Stimulated activated CD4-positive, alpha-beta T cell treated with anti-CD3 and anti-CD28 coated beads, Interleukin-4, amount 100 ng/mL, for 24 hours (primary cell): ENCODE data around the gene MLPH.

Experiments
- DNase-seq: peaks from one replicate; pipeline ENCODE4 v3.0.0-alpha.2; 2020

The MLPH gene

DNA sequence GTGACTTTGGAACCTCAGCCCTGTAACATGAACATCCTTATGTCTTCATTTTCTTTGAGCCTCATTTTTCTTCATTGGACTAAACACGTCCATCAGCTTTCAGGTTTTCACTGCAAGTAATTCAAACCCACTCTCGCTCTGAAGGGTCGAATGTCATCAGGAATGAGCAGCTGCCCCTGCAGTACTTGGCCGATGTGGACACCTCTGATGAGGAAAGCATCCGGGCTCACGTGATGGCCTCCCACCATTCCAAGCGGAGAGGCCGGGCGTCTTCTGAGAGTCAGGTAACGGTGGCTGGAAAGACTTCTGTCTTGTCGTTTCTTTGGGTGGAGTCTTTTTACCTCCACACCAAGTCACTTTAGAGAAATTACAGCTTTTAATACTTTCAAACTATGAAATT is 40.2 kb downstream of the MLPH start:
- DNase-seq, result no peak

DNA sequence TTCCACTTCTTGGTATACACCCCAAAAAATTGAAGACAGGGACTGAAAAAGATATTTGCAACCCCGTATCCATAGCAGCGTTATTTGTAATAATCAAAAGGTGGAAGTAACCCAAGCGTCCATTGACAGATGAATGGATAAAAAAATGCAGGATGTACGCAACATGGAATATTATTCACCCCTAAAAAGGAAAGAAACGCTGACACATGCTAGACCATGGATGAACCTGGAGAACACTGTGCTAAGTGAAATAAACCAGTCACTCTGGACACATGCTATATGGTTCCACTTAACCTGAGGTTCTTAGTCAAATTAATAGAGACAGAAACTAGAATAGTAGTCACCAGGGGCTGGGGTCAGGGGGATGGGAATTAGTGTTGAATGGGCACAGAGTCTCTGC is 40.7 kb downstream of the MLPH start:
- DNase-seq, result no peak

DNA sequence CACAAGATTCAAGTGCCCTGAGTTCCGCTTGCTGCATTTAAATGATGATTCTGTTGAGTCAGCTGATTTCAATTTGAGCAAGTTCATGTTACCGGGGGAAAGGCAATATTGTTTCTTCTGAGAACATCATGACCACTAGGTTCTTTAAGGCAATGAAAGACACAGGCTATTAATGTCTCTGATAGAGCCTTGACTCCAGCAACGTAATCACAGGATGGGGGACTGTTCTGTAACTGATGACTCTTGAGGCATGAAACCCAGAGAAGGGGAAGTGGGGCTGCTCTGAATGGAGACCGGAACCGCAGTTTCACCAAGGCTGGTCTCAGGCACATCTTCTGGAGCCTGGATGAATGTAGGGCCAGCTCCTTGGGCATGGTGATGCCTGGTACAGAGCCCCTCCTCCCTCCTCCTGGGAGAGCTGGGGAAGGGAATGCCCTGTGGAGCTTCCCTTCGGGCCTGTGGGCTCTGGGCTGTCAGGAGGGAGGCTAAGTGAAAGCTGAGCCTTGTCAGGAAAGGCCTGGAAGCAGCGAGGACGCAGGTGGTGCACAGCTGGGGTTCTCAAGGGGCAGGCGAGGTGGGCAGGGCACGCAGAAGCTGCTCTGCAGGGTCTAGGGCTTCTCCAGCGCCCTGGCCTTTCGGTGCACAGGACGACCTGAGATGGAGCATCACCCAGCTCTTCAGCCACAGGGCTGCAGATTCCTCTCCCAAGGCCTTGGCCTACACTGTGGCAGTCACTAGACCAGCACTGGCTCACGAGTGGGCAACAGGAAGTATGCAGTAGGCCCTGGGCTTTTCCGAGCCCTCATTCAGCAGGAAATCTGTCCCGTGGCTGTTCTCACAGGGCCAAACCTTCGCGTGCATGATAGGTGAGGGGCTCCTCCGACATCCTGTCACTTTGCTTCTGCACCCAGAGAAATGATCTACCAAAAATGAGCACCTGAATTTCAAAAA is 42.7 kb downstream of the MLPH start:
- DNase-seq, result no peak

DNA sequence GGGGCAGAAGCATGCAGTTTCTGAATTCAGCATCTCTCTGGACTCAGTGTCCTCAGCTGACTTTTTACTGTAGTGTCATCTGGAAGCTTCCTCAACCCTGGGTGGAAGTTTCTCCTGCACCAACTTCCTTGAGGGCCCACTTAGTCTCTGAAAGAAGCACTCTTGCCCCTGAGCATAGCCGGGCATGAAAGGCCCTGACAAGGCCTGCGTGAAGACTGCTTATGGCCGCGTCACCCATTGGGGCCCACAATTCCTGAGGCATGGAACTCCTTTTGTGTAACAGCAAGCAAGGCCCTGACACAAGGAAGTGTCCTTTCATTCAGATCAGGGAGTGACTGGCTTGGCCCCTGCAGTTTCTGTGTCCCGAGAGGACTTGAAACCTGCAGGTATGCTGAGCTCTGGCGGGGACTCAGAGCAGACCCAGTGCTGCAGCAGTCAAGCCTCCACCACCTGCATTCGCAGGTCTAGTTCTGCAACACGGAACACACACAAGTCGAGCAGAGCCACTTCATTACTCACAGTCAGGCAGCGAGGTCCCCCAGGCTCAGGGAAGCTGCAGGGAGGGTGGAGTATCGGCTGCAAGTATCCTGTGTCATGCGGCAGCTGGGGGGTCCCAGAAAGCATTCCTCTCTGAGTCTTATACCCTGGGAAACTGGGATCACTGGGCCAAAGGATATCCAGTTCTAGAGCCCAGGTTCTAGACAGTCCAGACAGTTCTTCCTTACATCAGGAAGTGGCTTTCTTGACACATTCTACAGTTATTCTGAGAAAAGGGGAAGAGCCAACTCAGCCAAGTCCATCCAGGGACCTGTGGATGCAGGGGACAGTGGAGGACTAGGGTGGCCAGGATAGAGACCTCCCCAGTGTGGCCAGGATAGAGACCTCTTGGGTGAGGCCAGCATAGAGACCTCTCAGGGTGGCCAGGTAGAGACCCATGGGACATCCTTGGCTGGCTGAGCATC is 43.7 kb downstream of the MLPH start:
- DNase-seq, result no peak

DNA sequence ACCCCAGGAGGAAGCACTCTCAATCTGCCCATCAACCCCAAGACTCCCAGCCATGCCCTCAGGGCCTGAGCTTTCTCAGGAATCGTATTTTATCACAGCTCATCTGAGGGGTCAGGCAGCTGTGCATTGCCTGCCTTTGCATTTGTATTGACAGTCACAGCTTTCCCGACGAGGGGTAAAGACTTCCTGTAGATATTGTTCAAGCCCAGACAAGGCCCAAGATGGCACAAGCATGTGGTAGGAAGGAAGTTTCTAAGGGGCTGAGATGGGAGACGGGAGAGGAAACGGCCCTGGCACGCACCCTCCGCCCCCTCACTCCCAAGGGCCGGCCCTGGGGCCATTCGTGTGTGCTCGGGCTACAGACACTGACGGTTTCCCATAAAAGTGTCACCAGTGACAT is 45.1 kb downstream of the MLPH start:
- no peak for DNase-seq

DNA sequence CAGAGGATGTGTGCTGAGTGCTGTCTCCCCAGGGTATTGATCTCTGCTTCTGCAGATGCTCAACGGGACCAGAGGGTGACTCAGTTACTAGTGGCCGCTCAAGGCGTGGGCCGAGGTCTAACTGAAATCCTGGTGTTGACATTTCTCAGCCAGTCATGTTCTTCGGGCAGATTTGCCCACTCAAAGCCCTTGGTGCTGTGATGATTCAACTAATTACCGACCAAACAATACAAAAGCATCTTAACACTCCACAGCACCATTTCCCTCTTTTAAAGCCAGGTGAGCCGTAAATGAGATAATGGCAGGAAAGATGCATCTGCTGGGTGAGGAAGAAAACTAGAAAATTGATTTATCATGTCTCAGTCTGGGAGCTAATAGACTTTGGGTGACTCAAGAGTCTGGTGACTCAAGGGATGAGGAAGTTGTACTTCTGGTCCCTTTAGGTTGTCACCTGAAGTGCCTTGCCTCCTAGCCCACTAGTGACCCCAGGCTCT is 46.7 kb downstream of the MLPH start:
- no peak for DNase-seq

DNA sequence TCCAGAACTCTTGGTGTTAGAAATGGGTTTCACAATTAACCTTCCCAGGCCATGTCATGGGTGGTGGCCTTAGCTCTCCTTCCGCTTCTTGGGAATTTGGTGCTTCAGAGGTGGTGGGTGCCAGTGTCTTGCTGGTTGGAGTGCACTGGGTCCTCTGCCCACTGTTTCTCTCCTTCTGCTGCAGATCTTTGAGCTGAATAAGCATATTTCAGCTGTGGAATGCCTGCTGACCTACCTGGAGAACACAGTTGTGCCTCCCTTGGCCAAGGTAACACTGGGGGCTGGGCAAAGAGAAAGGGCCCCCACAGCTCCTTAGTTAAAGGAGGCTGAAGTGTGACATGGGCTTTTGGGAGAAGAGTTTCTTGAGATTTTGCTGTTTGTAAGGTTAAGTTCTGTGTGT is 47.3 kb downstream of the MLPH start:
- no peak for DNase-seq

DNA sequence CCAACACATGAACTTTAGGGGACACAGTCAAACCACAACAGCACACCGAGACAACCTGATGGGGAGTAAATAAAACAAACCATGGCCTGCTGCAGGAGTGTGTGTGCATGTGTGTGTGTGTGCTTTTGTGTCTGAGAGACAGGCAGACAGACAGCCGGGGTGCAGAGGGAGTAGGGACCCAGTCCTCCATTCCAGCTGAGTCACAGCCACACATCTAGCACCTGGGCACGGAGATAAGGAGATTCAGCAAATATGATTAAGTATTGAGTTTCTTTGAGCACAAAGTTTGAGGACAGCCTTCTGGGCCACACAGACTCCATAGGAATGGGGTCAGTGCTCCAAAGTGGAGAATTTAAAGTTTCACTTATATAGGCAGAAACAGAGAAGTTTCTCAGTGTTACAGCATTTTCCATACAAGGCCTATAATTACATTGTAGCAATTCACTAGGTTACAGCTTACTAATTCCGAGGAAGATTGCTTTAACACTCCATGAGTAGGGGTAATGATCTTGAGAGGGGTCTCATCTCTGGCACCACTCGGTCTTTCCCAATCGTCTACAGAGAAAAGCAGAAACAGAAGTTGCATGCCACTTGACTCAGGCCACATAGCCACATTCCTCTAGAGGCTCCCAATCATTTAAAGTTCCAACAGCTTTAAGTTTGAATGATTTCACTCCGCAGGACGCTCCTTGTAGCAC is 48.5 kb downstream of the MLPH start:
- no peak for DNase-seq

DNA sequence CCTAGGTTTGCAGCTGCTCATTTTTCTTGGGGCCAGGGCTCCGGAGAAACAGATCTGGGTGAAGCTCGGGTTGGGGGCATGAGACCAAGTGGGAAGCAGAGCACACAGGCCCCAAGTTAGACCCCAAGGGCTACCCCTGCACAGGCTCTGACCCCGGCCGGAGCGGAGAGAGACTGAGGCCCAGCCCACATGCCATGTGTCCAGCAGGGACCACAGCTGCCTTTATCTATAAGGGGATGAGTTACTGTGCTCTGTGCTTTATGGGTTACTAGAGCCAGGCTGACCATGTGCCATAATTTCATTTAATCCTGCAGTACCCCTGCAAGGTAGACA is 49.0 kb downstream of the MLPH start:
- no peak for DNase-seq

DNA sequence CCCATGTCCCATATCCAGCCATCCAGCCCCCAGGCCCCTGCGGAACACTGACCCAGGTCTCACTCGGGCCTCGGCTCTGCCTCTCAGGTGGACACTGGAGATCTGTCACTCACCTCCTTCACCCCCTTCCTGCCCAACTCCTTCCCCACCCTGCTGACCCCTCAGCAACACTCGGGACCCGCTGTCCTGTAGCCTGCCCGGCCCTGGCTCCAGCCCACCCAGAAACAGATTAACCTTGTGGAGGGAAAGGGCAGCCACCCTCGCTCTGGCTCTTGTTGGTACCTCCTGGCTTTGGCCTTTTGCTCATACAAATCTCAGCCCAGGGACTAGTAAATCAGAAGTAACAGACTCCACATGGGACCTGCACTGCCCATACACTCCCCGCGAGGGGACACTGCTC is 49.6 kb downstream of the MLPH start:
- DNase-seq, result no peak

DNA sequence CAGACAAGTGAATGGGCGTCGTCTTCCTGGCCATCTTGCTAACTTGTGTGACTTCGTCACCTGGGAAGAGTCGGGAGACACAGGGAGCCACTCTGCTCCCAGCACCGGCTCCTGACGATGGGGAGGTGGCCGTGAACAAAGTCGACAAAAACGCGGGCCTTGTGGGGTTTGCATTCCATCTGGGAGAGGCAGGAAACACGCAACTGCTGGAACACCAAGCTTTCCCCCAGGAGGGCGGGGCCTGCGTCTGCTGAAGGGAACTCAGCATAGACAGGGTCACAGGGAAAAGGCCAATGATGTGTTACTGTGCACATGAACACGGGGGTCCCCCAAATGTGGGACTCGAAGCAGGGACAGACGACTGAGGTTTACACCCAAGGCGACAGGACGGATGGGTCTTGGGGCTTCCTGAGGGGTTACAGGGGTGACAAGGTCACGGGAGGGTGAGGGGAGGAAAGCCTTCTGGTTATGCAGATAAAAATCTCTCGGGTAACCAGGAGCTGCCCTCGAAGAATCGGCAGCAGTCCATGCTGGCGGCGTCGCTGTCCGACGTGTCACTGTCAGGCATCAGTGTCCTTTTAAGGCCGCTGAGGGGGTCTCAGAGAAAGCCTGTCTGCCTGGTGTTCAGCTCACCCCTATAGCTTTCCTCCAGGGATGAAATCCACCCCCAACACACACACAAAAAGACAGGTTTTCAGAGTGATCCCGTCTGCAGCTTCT is 51.1 kb downstream of the MLPH start:
- no peak for DNase-seq

DNA sequence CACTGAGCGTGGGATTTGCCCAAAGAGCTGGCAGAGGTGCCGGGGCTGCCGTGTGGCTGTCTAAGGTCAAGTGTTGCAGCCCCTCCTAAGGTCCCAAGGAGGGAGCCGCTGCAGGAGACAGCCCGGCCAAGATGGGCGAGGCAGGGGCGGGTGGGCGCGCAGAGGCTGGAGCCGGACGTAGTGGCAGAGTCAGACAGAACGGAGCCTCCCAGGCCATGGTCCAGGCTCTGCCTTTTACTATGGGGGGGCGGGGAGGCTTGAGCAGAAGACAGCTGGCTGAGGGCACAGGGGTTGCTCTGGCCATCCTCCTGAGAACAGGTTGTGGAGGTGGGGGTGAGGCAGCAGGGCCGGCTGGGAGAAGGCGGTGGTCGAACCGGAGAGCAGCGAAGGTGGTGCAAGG is 51.9 kb downstream of the MLPH start:
- DNase-seq, result no peak

DNA sequence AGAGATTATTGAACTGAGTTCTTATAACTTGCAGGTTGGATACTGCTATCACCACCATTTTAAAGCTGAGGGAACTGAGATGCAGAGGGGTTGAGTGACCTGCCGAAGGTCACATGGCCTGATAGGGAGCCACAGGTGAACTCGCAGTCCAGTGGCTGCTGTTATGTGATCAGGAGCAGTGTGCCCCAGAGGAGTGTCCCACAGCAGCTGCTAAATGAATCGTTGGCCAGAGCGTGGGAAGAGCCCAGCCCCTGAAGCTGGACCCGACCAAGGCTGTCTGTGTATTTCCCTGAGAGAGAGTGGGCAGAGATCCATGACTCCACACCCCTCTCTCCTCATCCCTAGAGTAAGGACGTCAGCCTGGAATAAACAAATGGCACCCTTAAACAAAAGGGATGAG is 52.6 kb downstream of the MLPH start:
- no peak for DNase-seq

DNA sequence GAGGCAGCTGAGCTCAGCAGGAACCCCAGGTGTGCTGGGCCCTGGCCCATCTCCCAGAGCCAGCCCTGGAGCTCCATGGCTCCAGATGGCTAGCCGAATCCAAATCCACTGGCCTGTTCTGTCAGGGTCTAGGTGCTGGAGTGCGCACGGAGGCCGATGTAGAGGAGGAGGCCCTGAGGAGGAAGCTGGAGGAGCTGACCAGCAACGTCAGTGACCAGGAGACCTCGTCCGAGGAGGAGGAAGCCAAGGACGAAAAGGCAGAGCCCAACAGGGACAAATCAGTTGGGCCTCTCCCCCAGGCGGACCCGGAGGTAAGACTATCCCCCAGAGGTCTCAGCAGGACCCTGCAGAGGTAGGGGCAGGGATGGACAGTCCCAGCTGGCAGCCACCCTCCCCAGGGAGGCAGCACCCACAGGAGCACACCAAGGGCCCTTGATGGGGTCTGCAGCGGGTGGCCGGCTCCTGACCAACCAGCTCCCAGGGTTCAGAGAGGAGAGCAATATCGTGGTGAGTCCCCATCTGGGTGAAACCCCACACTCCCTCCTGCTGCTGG is 53.2 kb downstream of the MLPH start:
- no peak for DNase-seq

DNA sequence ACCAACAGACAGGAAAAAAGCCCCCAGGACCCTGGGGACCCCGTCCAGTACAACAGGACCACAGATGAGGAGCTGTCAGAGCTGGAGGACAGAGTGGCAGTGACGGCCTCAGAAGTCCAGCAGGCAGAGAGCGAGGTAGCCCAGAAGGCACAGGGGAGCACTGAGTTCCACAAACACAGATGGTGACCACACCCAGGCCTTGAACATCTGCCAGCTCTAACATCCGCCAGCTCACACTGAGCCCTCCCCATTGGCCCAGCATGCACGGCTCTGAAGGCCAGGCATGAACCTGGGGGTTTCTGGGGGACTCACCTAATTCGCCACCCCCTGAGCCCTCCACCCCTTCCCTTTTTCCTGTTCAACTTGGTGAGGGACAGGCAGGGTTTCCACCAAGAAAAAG is 53.8 kb downstream of the MLPH start:
- DNase-seq, result no peak

DNA sequence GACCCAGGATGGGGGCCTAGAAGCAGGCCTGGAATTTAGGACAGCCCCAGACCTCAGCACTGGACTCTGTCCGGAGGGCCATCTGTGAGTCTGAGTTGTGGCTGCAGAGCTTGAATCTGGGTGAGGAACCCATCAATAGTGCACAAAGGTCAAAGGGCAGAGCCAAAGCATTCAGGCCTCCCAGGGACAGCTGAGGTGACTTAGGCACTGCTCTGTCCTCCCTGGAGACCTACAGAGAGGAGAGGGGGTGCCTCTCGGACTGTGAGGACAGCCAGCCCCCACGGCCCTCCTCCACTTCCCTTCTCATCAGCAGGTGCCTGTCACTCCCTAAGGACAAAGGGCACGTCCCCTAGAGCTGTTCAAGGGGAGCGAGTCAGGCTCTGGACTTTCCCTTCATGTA is 54.2 kb downstream of the MLPH start:
- DNase-seq, result no peak

DNA sequence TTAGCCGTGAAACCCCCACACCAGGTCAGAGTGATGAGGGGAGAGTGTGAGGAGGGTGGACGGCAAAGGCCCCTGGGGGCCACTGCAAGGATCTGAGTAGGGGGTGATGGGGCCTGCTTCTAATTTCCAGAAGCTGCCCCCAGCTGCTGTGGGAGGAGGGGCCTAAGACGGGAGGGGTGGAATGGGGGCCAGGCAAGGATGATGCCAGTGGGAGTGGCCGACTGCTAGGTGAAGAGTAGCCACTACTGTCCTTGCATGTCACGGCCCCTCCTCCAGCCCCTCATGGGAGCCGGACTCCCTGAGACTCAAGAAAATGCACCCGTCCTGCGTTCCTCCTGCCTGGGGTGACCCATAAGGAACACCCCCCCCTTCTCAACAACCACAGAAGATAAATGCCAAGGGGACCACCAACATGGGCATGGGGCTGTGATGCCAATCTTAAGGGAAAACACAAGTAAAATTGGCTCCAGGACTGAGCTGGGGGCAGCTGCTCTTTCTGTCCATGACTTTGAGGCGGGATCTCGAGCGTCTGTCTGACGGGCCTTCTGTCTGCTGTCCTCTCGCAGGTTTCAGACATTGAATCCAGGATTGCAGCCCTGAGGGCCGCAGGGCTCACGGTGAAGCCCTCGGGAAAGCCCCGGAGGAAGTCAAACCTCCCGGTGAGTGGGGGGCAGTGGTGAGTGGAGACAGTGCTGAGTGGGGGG is 55.1 kb downstream of the MLPH start:
- DNase-seq, result no peak

DNA sequence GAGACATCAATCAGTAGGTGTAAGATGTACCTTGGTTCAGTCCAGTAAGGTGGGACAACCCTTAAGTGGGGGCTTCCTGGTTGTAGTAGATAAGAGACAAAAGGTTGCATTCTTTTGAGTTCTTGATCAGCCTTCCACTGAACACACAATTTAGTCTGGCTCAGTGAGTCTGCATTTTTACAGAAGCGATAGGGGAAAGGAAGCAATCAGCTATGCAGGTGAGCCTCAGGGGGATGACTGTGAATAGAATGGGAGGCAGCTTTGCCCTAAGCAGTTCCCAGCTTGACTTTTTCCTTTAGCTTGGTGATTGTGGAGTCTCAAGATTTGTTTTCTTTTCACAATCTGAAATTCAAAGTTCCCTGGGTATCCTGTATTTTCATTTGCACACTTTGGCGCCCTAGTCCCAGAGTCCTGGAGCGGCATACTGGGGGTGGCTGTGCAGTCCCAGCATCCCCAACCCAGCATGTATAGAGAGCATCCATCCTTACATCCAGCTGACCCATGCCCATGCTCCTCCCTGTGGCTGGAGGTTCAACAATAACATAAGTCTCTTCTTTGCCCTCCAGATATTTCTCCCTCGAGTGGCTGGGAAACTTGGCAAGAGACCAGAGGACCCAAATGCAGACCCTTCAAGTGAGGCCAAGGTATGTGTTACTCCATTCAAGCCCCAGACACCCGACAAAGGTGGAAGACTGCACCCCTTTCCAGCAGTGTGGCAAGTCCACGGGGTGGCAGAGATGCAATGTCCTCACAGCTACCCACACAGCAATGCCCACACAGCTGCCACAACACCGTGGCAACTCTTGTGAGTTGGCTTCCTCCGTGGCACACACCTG is 59.2 kb downstream of the MLPH start:
- DNase-seq, result no peak

DNA sequence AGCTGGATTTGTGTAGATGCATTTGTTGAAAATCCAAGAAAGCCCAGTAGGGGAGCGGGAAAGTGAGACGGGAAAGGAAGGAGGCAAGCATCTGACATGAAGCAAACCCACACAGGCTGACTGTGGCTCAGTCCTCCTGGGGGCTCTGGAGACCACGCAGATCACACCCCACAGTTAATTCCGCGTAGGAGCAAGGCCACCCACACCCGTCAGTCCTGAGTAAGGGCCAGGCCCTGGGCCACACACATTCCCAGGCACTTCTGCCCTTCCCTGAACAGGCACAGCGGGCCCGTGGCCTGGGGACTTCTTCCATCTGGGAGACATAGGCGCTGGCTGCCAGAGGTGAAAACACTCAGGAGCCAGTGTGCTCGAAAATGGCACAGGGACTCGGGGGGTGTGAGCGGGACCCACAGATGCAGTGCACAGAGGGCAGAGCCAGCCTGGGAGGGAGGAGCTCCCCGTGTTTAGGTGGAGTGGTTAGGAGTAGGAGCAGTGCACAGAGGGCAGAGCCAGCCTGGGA is 59.9 kb downstream of the MLPH start:
- DNase-seq, result no peak

DNA sequence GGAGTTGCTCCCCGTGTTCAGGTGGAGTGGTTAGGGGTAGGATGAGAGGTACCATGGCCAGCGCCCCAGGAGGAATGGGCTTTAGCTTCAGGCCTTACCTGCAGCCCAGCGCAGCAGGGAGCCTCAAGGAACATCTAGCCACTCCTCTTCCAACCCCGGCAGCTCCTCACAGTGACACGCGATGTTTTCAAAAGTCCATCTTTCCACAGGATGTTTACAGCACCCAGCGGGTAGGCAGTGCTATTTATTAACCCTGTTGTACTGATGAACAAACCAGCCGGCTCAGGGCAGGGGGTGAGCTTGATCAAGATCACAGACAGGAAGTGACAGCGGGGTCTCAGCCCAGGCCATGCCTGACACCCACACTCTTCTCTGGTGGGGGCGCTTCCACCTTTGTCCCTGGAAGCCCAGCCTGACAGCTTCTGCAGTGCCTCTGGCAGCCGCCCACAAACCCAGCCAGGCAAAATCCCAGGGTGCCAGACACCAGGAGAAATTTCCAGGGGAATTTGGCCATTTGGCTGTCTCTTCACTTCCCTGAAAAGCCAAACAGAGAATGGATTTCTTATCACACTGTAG is 60.9 kb downstream of the MLPH start:
- DNase-seq, result no peak
